GM19328 (cell line): ENCODE data around the gene NDEL1.

ENCODE experiments used
- ATAC-seq: cut with Tn5 transposase; IDR thresholded peaks from one replicate; pipeline ENCODE4 v1.9.1; 2021; ENCODE audit warnings: mild to moderate bottlenecking, moderate library complexity; ENCODE audit not compliant: unreplicated experiment

The NDEL1 gene

DNA sequence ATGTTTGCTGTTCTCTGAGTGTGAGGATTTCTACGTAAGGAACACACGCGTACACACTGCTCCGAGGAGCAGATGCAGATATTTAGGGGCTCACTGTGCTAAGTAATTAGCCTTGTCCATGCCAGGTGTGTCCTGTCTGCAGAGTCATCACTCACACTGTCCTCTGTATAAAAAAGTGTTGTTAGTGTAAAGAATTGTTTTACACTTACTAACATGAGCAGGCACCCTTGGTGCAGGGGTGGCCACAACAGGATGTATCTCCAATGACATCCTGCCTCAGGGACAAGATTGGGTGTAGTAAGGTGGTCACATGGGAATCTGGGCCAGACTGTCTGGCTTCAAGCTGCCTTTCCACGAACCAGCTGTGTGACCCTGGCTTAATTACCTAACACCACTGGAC, 63.9 kb downstream of the NDEL1 start:
- ATAC-seq, result no peak

DNA sequence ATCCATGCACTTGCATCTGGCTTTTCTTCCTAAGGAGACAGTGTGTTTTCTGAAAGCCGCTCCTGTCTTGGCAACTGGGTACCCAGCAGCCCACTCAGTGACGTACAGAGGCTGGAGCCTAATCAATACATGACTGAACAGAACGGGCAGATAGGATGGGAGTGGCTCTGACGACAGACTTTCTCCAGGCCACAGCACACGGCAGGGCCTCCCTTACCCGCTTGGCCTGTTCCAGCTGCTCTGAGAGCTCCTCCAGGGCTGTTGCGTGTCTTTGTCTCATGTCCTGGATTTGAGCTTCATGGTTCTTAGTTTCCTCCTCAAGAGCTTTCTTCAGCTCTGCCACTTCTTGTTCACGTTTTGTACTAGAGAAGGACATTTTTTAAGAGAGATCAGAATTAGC, 64.9 kb downstream of the NDEL1 start:
- no peak for ATAC-seq

DNA sequence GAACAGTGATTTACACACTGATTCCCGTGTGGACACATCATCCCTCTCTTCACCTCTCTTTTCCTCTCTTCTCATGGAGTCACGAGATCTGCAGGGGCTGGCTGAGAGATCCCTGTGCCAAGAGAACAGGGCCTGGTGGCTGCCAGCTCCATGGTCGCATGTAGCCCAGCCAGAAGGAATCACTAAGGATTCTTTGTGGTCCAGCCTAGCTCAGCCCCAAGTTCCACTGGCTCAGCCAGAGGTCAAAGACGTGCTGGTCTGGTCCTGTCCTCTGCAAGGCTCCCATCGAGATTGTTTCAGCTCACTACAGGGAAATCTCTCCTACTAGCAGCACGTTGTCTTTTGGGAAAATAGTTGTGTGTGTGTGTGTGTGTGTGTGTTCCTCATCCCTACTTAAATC, 66.4 kb downstream of the NDEL1 start:
- no peak for ATAC-seq

DNA sequence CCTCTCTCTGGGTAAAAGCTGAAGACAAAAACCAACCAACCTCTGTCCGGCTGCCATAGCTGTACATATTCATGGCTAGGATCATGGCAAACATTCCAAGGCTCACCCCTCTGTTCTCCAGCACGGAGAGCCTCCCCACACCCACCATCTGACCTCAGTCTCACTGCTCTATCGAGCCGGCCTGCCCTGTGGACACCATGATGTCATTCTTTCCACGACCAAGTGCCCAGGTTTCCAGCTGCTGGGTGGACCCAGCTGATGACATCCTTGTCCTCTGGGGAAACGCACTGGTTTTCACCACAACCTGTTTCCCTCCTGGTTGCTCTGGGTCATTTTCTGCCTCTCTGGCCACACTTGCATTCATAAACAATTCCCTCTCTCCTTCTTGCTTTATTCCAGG, 67.7 kb downstream of the NDEL1 start:
- ATAC-seq, result no peak

DNA sequence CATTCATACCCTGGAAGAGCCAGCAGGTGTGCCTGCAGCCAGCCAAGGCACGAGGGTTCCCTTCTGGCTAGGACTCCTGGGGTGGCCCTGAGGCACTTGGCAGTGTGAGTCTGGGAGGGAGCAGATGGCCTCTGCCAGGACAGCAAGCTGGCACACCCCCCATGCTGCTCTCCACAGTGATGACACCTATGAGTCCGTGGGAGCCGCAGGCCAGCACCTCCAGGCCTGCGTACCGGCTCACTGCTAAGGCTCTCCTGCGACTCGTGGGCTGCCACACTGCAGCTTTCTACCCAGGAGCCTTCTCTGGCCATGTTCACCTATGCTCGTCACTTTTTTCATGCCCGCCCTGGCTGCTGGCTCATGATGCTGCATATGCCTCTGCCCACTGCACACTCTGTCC, 68.1 kb downstream of the NDEL1 start:
- ATAC-seq, result no peak

DNA sequence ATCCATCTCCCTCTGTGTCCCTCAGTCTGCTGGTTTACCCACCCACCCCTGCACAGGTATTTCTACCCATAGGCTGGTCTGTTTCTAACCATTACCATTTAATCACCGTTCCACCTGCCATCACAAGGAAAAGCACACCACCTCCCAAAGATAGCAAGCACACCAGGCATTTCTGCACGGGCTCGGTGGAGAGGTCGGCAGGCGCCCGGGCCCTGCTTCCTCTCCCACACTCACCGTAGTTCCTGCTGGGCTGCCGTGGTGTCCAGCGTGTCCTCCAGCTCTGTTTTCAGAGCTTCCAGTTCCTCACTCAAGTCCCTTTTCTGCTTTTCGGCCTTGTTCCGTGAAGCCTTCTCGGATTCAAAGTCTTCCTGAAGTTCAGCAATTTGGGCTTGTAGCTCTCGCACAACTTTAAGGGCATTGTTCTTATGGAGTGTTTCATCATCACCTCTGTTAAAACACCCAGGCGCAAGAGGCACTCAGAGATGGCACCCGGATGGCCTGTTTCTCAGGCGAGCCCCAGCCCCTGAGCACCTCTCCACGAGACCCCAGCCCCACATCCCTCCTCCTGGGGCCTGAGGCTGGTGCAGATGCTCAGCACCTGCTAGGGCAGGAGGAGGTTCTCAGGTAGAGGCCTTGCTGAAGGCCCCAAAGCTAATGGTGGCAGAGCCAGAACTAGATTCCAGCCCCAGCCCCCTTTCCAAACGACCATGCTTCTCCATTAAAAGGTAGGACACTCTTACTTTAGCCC, 69.0 kb downstream of the NDEL1 start:
- no peak for ATAC-seq

DNA sequence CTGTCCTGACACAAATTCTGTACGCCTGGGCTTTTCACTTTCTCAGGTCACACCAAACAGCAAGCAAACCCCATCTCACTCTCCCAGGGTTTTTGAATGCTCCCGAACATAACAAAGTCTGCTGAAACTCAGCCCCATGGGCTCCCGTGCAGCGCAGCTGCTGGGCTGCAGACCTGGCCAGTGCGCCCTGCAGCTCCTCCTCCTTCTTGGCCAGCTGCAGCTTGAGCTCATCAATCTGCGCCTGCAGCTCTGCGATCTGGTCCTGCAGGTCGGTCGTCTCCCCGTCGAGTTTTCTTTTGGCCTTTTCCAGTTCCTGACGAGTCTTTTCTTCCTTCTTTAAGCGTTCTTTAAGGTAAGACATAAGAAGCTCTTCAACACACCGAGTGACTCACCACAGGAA, 70.5 kb downstream of the NDEL1 start:
- no peak for ATAC-seq

DNA sequence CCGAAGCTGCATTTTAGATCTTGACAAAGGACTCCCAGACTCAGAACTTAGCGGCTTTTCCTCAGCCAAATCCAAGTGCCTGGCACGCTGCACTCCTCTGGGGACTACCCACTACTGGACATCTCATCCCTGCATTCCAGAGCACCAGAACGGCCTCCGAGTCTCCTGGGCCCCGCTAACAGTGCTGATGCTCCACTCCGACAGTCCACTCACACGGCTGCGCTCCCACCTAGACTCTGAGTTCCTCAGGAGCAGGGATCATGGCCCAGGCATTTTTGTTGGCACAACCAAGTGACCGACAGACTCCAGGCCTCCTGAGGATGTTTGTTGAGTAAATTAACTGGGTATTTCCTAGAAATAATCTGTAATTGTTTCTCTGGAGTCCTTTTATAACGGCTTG, 79.1 kb downstream of the NDEL1 start:
- no peak for ATAC-seq
